Lung (tissue), 12 donors: ENCODE results near the gene COPS7B. TPM values are rescaled to one million over a fixed set of nuclear protein-coding genes. Genes with fewer than 3 reads are reported as not detected.

Experiments used
- ATAC-seq: fragments of 200-7000 bp; cut with Tn5 transposase; one replicate; pipeline ENCODE4 v1.9.1; 2020; ENCODE audit warnings: moderate number of reproducible peaks; ENCODE audit not compliant: insufficient read depth, low FRiP score
- DNase-seq, 3 donors: peaks; one replicate each; pipeline ENCODE4 v3.0.0-alpha.2; 2013 to 2017
- H3K27ac ChIP-seq, 2 donors: one replicate each; pipeline ENCODE4 v1.5.1; 2013; ENCODE audit warnings: mild to moderate bottlenecking in 2 of 2, moderate library complexity in 2 of 2, control low read depth in 1 of 2, inconsistent platforms in 1 of 2, low read depth in 1 of 2, low read length in 1 of 2
- H3K27me3 ChIP-seq, 3 donors: one replicate each; pipeline ENCODE4 v1.5.1; 2013; ENCODE audit warnings: low read length in 2 of 3; ENCODE audit not compliant: control insufficient read depth in 3 of 3, insufficient read depth in 3 of 3
- H3K36me3 ChIP-seq, 4 donors: one replicate each; pipeline ENCODE4 v1.5.1; 2013; ENCODE audit warnings: low read length in 4 of 4, mild to moderate bottlenecking in 1 of 4, moderate library complexity in 1 of 4; ENCODE audit not compliant: control insufficient read depth in 4 of 4, insufficient read depth in 4 of 4
- H3K4me1 ChIP-seq, 5 donors: one replicate each; pipeline ENCODE4 v1.5.1; 2013; ENCODE audit warnings: low read length in 5 of 5, mild to moderate bottlenecking in 2 of 5, moderate library complexity in 1 of 5; ENCODE audit not compliant: control insufficient read depth in 5 of 5, insufficient read depth in 5 of 5
- H3K4me3 ChIP-seq: one replicate; pipeline ENCODE4 v1.5.1; 2013; ENCODE audit warnings: mild to moderate bottlenecking, control low read depth, moderate library complexity
- H3K9ac ChIP-seq, 2 donors: one replicate each; pipeline ENCODE4 v1.5.1; 2013; ENCODE audit warnings: low read length in 2 of 2, control low read depth in 1 of 2; ENCODE audit not compliant: insufficient read depth in 1 of 2
- H3K9me3 ChIP-seq, 4 donors: one replicate each; pipeline ENCODE4 v1.5.1; 2013; ENCODE audit warnings: low read length in 3 of 4, mild to moderate bottlenecking in 1 of 4, moderate library complexity in 1 of 4; ENCODE audit not compliant: control insufficient read depth in 4 of 4, insufficient read depth in 3 of 4
- CTCF ChIP-seq: IDR thresholded peaks from 2 replicates; pipeline ENCODE4 v1.5.1; 2012; ENCODE audit warnings: mild to moderate bottlenecking; ENCODE audit errors: control extremely low read depth, extremely low read depth
- WGBS, 2 donors: extraction: QIAGEN DNeasy Blood & Tissue Kit; methylation state at CpG; one replicate each; pipeline ENCODE4 v1.1.7; 2013; 5-methylcytosine and 5-hydroxymethylcytosine counted together
- polyA plus RNA-seq, 2 donors: library from polyadenylated mRNA; stranded (reverse); fragments of 200-250 nt; gene quantifications; one replicate each; pipeline ENCODE4 v1.2.1, GENCODE V29; 2013
- total RNA-seq, 2 donors: library from RNA; depleted of rRNA in 1 of 2; stranded (reverse); fragments of >200 nt in 1 of 2; gene quantifications; one replicate each; pipeline ENCODE4 v1.2.1, GENCODE V29; 2014 to 2021
- donor health status: control.
- donor health status: control.
- donor health status: Bipolar disorder and iron deficiency.
- donor health status: healthy.
- donor health status: DM: yes; HTN: yes; CAD: no.

Gene COPS7B
- total and polyA plus RNA-seq, 4 donors = 19.5 to 39.4 (median 23.1) TPM

GRCh38 chr2:231752061-231752460 lies 34.2 kb upstream of the COPS7B start:
- no peaks in the 10 kb centered on the region for H3K9me3 ChIP-seq
- 93 to 94% methylated on average over 2 of the region's 2 CpGs for WGBS, 2 donors
- no peak overlapping the region for H3K27ac ChIP-seq
- DNase-seq = no peak
- H3K4me1 ChIP-seq = no peaks in the 10 kb centered on the region
- TF ChIP-seq CTCF = no peak
- H3K27me3 ChIP-seq = no peaks in the 10 kb centered on the region
- no peak for ATAC-seq
- no peak overlapping the region for H3K4me3 ChIP-seq
- H3K36me3 ChIP-seq = no peaks in the 10 kb centered on the region
- no peak overlapping the region for H3K9ac ChIP-seq

- Histone ChIP-seq H3K27me3 (no peaks in the 10 kb centered on the region), H3K4me3 (no peak overlapping the region), H3K9me3 (no peaks in the 10 kb centered on the region), H3K4me1 (no peaks in the 10 kb centered on the region), H3K27ac (no peak overlapping the region), H3K36me3 (peaks cover 0 to 2% (median 0%) of the 10 kb centered on the region in 4 donors), H3K9ac (no peak overlapping the region)
- 86 to 94% methylated on average over 2 of the region's 2 CpGs for WGBS, 2 donors
- ATAC-seq = no peak
- DNase-seq = no peak
- no peak for TF ChIP-seq CTCF
Observed at GRCh38 chr2:231761735-231762134, 24.5 kb upstream of the COPS7B start.

- Histone ChIP-seq H3K36me3 (peaks cover 0 to 2% (median 0%) of the 10 kb centered on the region in 4 donors), H3K27ac (no peak overlapping the region), H3K27me3 (no peaks in the 10 kb centered on the region), H3K9ac (no peak overlapping the region), H3K4me1 (no peaks in the 10 kb centered on the region), H3K4me3 (no peak overlapping the region), H3K9me3 (no peaks in the 10 kb centered on the region)
- no peak for DNase-seq
- ATAC-seq = no peak
- TF ChIP-seq CTCF = no peak
Observed at GRCh38 chr2:231764124-231764523, 22.1 kb upstream of the COPS7B start.

GRCh38 chr2:231764760-231765159 lies 21.5 kb upstream of the COPS7B start:
- DNase-seq = no peak
- H3K27ac ChIP-seq = no peak overlapping the region

More at GRCh38 chr2:231764760-231765159, 21.5 kb upstream of the COPS7B start:
- Histone ChIP-seq H3K4me1 (no peaks in the 10 kb centered on the region), H3K9ac (no peak overlapping the region), H3K9me3 (no peaks in the 10 kb centered on the region), H3K36me3 (peaks cover 0 to 2% (median 0%) of the 10 kb centered on the region in 4 donors), H3K4me3 (no peak overlapping the region), H3K27me3 (no peaks in the 10 kb centered on the region)
- no peak for ATAC-seq
- TF ChIP-seq CTCF = no peak
- 93 to 99% methylated on average over 4 of the region's 4 CpGs for WGBS, 2 donors
